Spleen (tissue), 11 donors: ENCODE measurements around the gene NEUROG3. TPM values are rescaled to one million over a fixed set of nuclear protein-coding genes. Genes with fewer than 3 reads are reported as not detected.
"Not testable (repeated sequence)": the region's sequence is repeated elsewhere in the genome, so short reads cannot be mapped to it uniquely, and the experiment has no call there.

Experiments used
- DNase-seq: peaks from one replicate; pipeline ENCODE4 v3.0.0-alpha.2; 2020
- H3K27ac ChIP-seq, 8 donors: fragments of 200-600 bp; sonication (generic) in 7 of 8; 1 replicate in 4 of 8; 2 replicates in 4 of 8; pipeline versions ENCODE4 v1.5.0 to v1.8.0; 2016 to 2021; ENCODE audit warnings: inconsistent platforms in 4 of 8, mild to moderate bottlenecking in 4 of 8, moderate library complexity in 1 of 8
- H3K27me3 ChIP-seq, 7 donors: fragments of 200-600 bp; sonication (generic) in 6 of 7; replicated peaks in 1 of 7; 1 replicate in 4 of 7; 2 replicates in 3 of 7; pipeline versions ENCODE4 v1.5.0 to v1.8.0; 2016 to 2021; ENCODE audit warnings: inconsistent platforms in 3 of 7, mild to moderate bottlenecking in 1 of 7
- H3K36me3 ChIP-seq, 6 donors: fragments of 200-600 bp; sonication (generic) in 5 of 6; 1 replicate in 4 of 6; 2 replicates in 2 of 6; pipeline versions ENCODE4 v1.5.0 to v1.8.0; 2016 to 2021; ENCODE audit warnings: inconsistent platforms in 2 of 6
- H3K4me1 ChIP-seq, 6 donors: fragments of 200-600 bp; sonication (generic) in 5 of 6; 1 replicate in 3 of 6; 2 replicates in 3 of 6; pipeline versions ENCODE4 v1.5.0 to v1.8.0; 2016 to 2021; ENCODE audit warnings: inconsistent platforms in 3 of 6
- H3K4me3 ChIP-seq, 8 donors: fragments of 200-600 bp; sonication (generic) in 7 of 8; 1 replicate in 4 of 8; 2 replicates in 4 of 8; pipeline versions ENCODE4 v1.5.0 to v1.8.0; 2016 to 2021; ENCODE audit warnings: inconsistent platforms in 4 of 8, mild to moderate bottlenecking in 4 of 8, moderate library complexity in 2 of 8
- H3K9me3 ChIP-seq, 8 donors: fragments of 200-600 bp; sonication (generic) in 7 of 8; 1 replicate in 4 of 8; 2 replicates in 4 of 8; pipeline versions ENCODE4 v1.5.0 to v1.8.0; 2016 to 2021; ENCODE audit warnings: inconsistent platforms in 4 of 8
- POLR2A ChIP-seq, 3 donors: fragments of 450-650 bp; IDR thresholded peaks; one replicate each; pipeline ENCODE4 v1.5.1; 2017; ENCODE audit warnings: antibody characterized with exemption in 3 of 3, mild to moderate bottlenecking in 1 of 3
- POLR2AphosphoS5 ChIP-seq, 3 donors: sonication (generic); formaldehyde crosslinking; IDR thresholded peaks; one replicate each; pipeline ENCODE4 v1.5.1; 2017; ENCODE audit warnings: antibody characterized with exemption in 3 of 3
- WGBS, 5 donors: extraction: QIAGEN DNeasy Blood & Tissue Kit in 3 of 5; methylation state at CpG; one replicate each; pipeline versions ENCODE4 v1.1.5 to v1.1.7; 2013 to 2018; 5-methylcytosine and 5-hydroxymethylcytosine counted together
- intact Hi-C: fragments of 100-400 bp; cut with DNase I; formaldehyde crosslinking; loops from one replicate; pipeline ENCODE4 v1.15.0; 2023; ENCODE audit warnings: low total_unique reads
- polyA plus RNA-seq, 3 donors: library from polyadenylated mRNA; stranded (reverse); fragments of 200-250 nt; gene quantifications; one replicate each; pipeline ENCODE4 v1.2.1, GENCODE V29; 2013
- total RNA-seq, 7 donors: library from RNA; depleted of rRNA in 3 of 7; stranded (reverse); fragments of >200 nt in 3 of 7; fragmentation: NEBNext Ultra II Directional in 4 of 7; extraction: Animal tissue kit (Norgen Biotek cat#: 25700) in 4 of 7; gene quantifications; one replicate each; pipeline versions ENCODE4 v1.1.0 to v1.2.1, GENCODE V29; 2016 to 2021
- TF ChIP-seq, protein P1 (sequence below), 11 experiments: fragments of 200-600 bp in 7 of 11; fragments of 450-650 bp in 4 of 11; sonication (generic) in 4 of 11; IDR thresholded peaks in 8 of 11; conservative IDR thresholded peaks in 3 of 11; 1 replicate in 7 of 11; 2 replicates in 4 of 11; pipeline versions ENCODE4 v1.4.0 to v1.8.0; 2016 to 2021; ENCODE audit warnings: antibody characterized with exemption in 11 of 11, inconsistent platforms in 4 of 11, mild to moderate bottlenecking in 1 of 11
- donor health status: healthy with polysubstance abuse.
- donor health status: DM: no; HTN: no; CAD: no; lungs with moderate emphysema.
- donor health status: DM: no; HTN: no; CAD: no.
- donor health status: Bipolar disorder and iron deficiency.
- donor health status: healthy.
- donor health status: DM: no; HTN: no; CAD: no.
- donor health status: DM: yes; HTN: yes; CAD: no.

NEUROG3 gene
- total and polyA plus RNA-seq, 10 donors, result 0.06 TPM; not detected in 8

DNA sequence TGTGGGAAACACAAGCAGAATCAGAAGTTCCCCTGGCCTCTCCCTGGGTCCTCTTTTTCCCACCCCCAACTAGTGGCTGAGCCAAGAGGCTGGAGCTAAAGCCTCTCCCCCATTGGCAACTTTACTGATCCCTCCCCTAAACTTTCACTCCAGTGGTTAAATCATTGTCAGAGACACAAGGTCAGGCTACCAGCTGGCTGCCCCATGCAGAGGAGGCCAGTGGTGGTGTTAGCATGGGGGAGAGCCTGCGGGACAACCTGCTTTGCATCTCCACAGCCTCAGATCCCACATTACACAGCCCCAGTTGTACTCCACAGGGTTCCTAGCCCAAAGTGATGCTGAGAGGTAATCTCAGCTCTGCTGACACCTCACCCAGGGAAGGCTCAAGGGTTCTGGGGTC, 21.0 kb downstream of the NEUROG3 start:
- Histone ChIP-seq H3K9me3 (peaks cover 8 to 51% (median 40%) of the 10 kb centered on the region in 8 donors), H3K27me3 (peaks cover 0 to 32% (median 0%) of the 10 kb centered on the region in 7 donors), H3K27ac (no peak overlapping the region), H3K36me3 (no peaks in the 10 kb centered on the region), H3K4me1 (no peaks in the 10 kb centered on the region), H3K4me3 (no peak overlapping the region)
- intact Hi-C loops, result no loop called here
- no peak for TF ChIP-seq POLR2A (IDR thresholded peaks at IDR 0.05)
- no peak for TF ChIP-seq POLR2AphosphoS5 (IDR thresholded peaks at IDR 0.05)
- TF ChIP-seq, protein P1, sequence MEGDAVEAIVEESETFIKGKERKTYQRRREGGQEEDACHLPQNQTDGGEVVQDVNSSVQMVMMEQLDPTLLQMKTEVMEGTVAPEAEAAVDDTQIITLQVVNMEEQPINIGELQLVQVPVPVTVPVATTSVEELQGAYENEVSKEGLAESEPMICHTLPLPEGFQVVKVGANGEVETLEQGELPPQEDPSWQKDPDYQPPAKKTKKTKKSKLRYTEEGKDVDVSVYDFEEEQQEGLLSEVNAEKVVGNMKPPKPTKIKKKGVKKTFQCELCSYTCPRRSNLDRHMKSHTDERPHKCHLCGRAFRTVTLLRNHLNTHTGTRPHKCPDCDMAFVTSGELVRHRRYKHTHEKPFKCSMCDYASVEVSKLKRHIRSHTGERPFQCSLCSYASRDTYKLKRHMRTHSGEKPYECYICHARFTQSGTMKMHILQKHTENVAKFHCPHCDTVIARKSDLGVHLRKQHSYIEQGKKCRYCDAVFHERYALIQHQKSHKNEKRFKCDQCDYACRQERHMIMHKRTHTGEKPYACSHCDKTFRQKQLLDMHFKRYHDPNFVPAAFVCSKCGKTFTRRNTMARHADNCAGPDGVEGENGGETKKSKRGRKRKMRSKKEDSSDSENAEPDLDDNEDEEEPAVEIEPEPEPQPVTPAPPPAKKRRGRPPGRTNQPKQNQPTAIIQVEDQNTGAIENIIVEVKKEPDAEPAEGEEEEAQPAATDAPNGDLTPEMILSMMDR (IDR thresholded peaks at IDR 0.05 in 8 of 11, conservative IDR thresholded peaks at IDR 0.05 in 3 of 11), result no peak
- WGBS, 5 donors, result 6 to 40% (median 10%) methylated on average over 1 of the region's 1 CpG
- no peak for DNase-seq

DNA sequence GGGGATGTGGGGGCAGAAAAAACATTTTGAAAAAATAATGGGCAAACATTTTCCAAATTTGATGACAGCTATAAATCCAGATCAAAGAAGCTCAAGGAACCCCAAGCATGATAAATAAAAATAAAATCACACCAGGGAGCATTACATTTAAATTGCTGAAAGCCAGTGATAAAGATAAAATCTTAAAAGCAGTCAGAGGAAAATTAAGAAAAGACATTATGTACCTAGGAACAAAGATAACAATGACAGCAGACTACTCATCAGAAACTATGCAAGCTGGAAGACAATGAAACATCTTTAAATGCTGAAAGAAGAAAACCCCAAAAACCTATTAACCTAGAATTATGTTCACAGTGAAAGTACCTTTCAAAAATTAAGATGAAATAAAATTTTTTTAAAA, 23.3 kb downstream of the NEUROG3 start:
- TF ChIP-seq, protein P1 (IDR thresholded peaks at IDR 0.05 in 8 of 11, conservative IDR thresholded peaks at IDR 0.05 in 3 of 11), result no peak
- no peak for TF ChIP-seq POLR2AphosphoS5 (IDR thresholded peaks at IDR 0.05)
- no peak for TF ChIP-seq POLR2A (IDR thresholded peaks at IDR 0.05)
- no peak for DNase-seq
- intact Hi-C loops, result no loop called here
- peaks cover 0 to 32% (median 0%) of the 10 kb centered on the region in 7 donors for H3K27me3 ChIP-seq
- no peak overlapping the region for H3K4me3 ChIP-seq
- no peak overlapping the region for H3K27ac ChIP-seq
- no peaks in the 10 kb centered on the region for H3K36me3 ChIP-seq
- no peaks in the 10 kb centered on the region for H3K4me1 ChIP-seq
- peaks cover 8 to 51% (median 40%) of the 10 kb centered on the region in 8 donors for H3K9me3 ChIP-seq

DNA sequence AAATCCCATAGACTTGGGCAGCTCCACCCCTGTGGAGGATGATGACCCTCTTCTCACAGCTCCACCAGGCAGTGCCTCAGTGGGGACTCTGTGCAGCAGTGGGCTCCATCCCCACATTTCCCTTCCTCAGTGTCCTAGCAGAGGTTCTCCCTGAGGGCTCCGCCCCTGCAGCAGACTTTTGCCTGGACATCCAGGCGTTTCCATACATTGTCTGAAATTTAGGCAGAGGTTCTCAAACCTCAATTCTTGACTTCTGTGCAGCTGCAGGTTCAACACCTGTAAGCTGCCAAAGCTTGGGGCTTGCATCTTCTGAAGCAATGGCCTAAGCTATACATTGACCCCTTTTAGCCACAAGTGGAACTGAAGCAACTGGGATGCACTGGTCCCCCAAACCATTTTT, 31.8 kb downstream of the NEUROG3 start:
- 53 to 88% (median 84%) methylated on average over 2 of the region's 2 CpGs for WGBS, 5 donors
- Histone ChIP-seq H3K36me3 (no peaks in the 10 kb centered on the region), H3K27me3 (no peaks in the 10 kb centered on the region), H3K9me3 (peaks cover 0 to 27% (median 13%) of the 10 kb centered on the region in 8 donors), H3K4me1 (no peaks in the 10 kb centered on the region), H3K27ac (no peak overlapping the region), H3K4me3 (no peak overlapping the region)
- intact Hi-C loops, result no loop called here
- no peak for DNase-seq
- TF ChIP-seq POLR2A (IDR thresholded peaks at IDR 0.05), result no peak

DNA sequence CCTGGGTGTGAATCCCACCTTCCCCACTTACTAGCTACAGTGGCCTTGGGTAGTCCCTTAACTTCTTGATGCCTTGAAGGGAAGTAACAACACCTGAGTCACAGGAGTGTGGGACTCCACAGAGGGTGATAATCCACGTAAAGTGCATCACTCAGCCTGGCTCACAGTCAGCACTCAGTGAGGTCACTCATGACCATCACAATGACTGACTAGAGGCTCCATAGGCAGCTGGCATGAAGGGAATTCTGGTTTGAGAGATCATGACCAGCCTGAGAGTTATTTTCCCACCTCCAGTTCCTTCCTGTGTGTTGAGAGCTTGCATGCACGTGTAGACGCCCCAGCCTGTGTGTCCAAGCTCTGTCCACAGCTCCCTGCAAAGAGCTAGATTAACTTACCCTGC, 34.8 kb downstream of the NEUROG3 start:
- H3K36me3 ChIP-seq, result no peaks in the 10 kb centered on the region
- TF ChIP-seq POLR2A (IDR thresholded peaks at IDR 0.05), result no peak
- TF ChIP-seq, protein P1 (IDR thresholded peaks at IDR 0.05 in 8 of 11, conservative IDR thresholded peaks at IDR 0.05 in 3 of 11), result no peak
- TF ChIP-seq POLR2AphosphoS5 (IDR thresholded peaks at IDR 0.05), result no peak
- no peaks in the 10 kb centered on the region for H3K4me1 ChIP-seq
- intact Hi-C loops, result no loop called here
- WGBS, 5 donors, result 72 to 88% (median 77%) methylated on average over 3 of the region's 3 CpGs
- peaks cover 0 to 35% (median 19%) of the 10 kb centered on the region in 8 donors for H3K9me3 ChIP-seq
- no peak for DNase-seq
- no peak overlapping the region for H3K27ac ChIP-seq
- H3K27me3 ChIP-seq, result no peaks in the 10 kb centered on the region
- H3K4me3 ChIP-seq, result no peak overlapping the region

DNA sequence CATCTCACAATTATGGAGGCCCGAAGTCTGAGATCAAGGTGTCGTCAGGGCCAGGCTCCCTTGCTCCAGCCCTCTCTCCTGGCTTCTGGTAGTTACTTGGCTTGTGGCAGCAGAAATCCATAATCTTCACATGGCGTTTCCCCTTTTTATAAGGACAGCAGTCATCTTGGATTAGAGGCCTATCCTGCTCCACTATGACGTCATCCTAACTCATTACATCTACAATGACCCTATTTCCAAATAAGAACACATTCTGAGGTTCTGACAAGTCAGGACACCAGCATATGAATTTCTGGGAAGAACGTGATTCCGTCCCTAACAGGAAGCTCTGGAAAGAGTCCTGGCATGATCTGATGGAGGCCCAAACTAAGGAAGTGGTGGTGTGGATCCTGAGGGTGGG, 35.8 kb downstream of the NEUROG3 start:
- H3K4me3 ChIP-seq, result no peak overlapping the region
- TF ChIP-seq, protein P1 (IDR thresholded peaks at IDR 0.05 in 8 of 11, conservative IDR thresholded peaks at IDR 0.05 in 3 of 11), result no peak
- TF ChIP-seq POLR2AphosphoS5 (IDR thresholded peaks at IDR 0.05) (no peak), POLR2A (IDR thresholded peaks at IDR 0.05) (no peak)

DNA sequence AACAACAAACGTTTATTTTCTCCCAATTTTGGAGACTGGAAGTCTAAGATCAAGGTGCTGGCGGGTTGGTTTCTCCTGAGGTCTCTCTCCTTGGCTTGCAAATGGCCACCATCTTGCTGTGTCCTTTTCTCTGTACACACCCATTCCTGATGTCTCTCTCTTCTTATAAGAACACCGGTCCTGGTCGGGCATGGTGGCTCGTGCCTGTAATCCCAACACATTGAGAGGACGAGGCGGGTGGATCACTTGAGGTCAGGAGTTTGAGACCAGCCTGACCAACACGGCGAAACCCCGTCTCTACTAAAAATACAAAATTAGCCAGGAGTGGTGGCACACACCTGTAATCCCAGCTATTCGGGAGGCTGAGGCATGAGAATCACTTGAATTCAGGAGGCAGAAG, 36.7 kb downstream of the NEUROG3 start:
- DNase-seq, H3K36me3 ChIP-seq, H3K4me1 ChIP-seq, intact Hi-C loops, H3K4me3 ChIP-seq, H3K27ac ChIP-seq, H3K27me3 ChIP-seq: not testable (repeated sequence)
- peaks cover 0 to 30% (median 19%) of the 10 kb centered on the region in 8 donors for H3K9me3 ChIP-seq
- 88 to 96% (median 92%) methylated on average over 10 to 11 of the region's 11 CpGs for WGBS, 5 donors

More for the DNA sequence above, 35.8 kb downstream of the NEUROG3 start:
- no peaks in the 10 kb centered on the region for H3K36me3 ChIP-seq
- H3K9me3 ChIP-seq, result peaks cover 0 to 37% (median 23%) of the 10 kb centered on the region in 8 donors
- no peaks in the 10 kb centered on the region for H3K4me1 ChIP-seq
- H3K27ac ChIP-seq, result no peak overlapping the region
- DNase-seq, result no peak
- WGBS, 5 donors, result 89 to 96% (median 92%) methylated on average over 6 of the region's 6 CpGs
- no peaks in the 10 kb centered on the region for H3K27me3 ChIP-seq
- intact Hi-C loops, result no loop called here
